ENCODE results near the gene NIBAN1. TPM values are rescaled to one million over a fixed set of nuclear protein-coding genes. Genes with fewer than 3 reads are reported as not detected.

NIBAN1 gene
- polyA plus RNA-seq, 1 donor from 2014 or later = 0.09 TPM

DNA sequence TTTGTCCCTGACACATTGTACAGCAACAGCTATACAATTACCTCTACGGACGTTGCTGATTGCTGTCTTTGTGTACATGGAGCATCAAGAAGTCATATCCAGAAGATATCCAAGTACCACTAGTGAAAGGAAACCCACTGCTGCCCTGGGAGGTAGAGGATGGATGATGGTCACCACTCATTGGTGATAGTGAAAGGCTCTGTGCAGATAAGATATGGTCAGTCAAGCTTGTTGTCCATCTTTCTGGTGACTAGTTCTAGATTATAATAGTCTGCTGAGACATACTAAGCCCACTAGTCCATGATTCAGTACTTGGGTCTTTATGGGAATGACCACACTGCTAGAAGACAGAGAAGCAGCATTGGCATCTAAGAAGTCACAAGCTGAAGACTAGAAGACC, 30.3 kb downstream of the NIBAN1 start:
- Histone ChIP-seq H3F3A (ENCODE audit: insufficient read depth, low read length, poor library complexity, severe bottlenecking) (no peaks in the 10 kb centered on the region), H3K79me2 (replicated peaks; ENCODE audit: insufficient read depth, low read length) (no peaks in the 10 kb centered on the region), H4K20me1 (ENCODE audit: insufficient read depth) (no peaks in the 10 kb centered on the region), H3K27me3 (ENCODE audit: insufficient read depth, low read depth, low read length) (no peaks in the 10 kb centered on the region), H2AFZ (ENCODE audit: low read depth, low read length) (no peak overlapping the region), H3K9ac (ENCODE audit: low read length) (no peak overlapping the region), H3K36me3 (ENCODE audit: insufficient read depth, low read length) (no peaks in the 10 kb centered on the region), H3K4me2 (ENCODE audit: low read length) (no peak overlapping the region), H3K9me3 (ENCODE audit: low read length) (peaks cover 3% of the 10 kb centered on the region), H3K9me2 (ENCODE audit: insufficient read depth, low read length) (no peaks in the 10 kb centered on the region), H3K27ac (ENCODE audit: low read length) (no peak overlapping the region), H3K4me3 (ENCODE audit: low read length) (no peak overlapping the region)
- TF ChIP-seq MXI1 (conservative IDR thresholded peaks at IDR 0.05; ENCODE audit: poor library complexity, severe bottlenecking) (no peak), CTCF (IDR thresholded peaks at IDR 0.05; ENCODE audit: poor library complexity, severe bottlenecking) (no peak), EZH2 (IDR thresholded peaks at IDR 0.05; ENCODE audit: borderline replicate concordance, insufficient read depth, low read length, poor library complexity, severe bottlenecking) (no peak), EP300 (conservative IDR thresholded peaks at IDR 0.05; ENCODE audit: poor library complexity, severe bottlenecking) (no peak), POLR2AphosphoS5 (IDR thresholded peaks at IDR 0.05) (no peak), RAD21 (conservative IDR thresholded peaks at IDR 0.05) (no peak), TAF1 (IDR thresholded peaks at IDR 0.05; ENCODE audit: low read depth) (no peak), SMC3 (conservative IDR thresholded peaks at IDR 0.05; ENCODE audit: poor library complexity) (no peak), REST (IDR thresholded peaks at IDR 0.05; ENCODE audit: borderline replicate concordance) (no peak)

- Histone ChIP-seq H3F3A (ENCODE audit: insufficient read depth, low read length, poor library complexity, severe bottlenecking) (no peaks in the 10 kb centered on the region), H3K79me2 (replicated peaks; ENCODE audit: insufficient read depth, low read length) (no peaks in the 10 kb centered on the region), H3K36me3 (ENCODE audit: insufficient read depth, low read length) (no peaks in the 10 kb centered on the region), H3K4me3 (ENCODE audit: low read length) (no peak overlapping the region), H3K9me3 (ENCODE audit: low read length) (peaks cover 3% of the 10 kb centered on the region), H3K27me3 (ENCODE audit: insufficient read depth, low read depth, low read length) (no peaks in the 10 kb centered on the region), H2AFZ (ENCODE audit: low read depth, low read length) (no peak overlapping the region), H4K20me1 (ENCODE audit: insufficient read depth) (no peaks in the 10 kb centered on the region), H3K4me2 (ENCODE audit: low read length) (no peak overlapping the region), H3K9ac (ENCODE audit: low read length) (no peak overlapping the region), H3K9me2 (ENCODE audit: insufficient read depth, low read length) (no peaks in the 10 kb centered on the region), H3K27ac (ENCODE audit: low read length) (no peak overlapping the region)
- TF ChIP-seq RAD21 (conservative IDR thresholded peaks at IDR 0.05) (no peak), EP300 (conservative IDR thresholded peaks at IDR 0.05; ENCODE audit: poor library complexity, severe bottlenecking) (no peak), CTCF (IDR thresholded peaks at IDR 0.05; ENCODE audit: poor library complexity, severe bottlenecking) (no peak), REST (IDR thresholded peaks at IDR 0.05; ENCODE audit: borderline replicate concordance) (no peak), EZH2 (IDR thresholded peaks at IDR 0.05; ENCODE audit: borderline replicate concordance, insufficient read depth, low read length, poor library complexity, severe bottlenecking) (no peak), POLR2AphosphoS5 (IDR thresholded peaks at IDR 0.05) (no peak), SMC3 (conservative IDR thresholded peaks at IDR 0.05; ENCODE audit: poor library complexity) (no peak), MXI1 (conservative IDR thresholded peaks at IDR 0.05; ENCODE audit: poor library complexity, severe bottlenecking) (no peak)
These were observed 32.6 kb downstream of the NIBAN1 start for GRCh38 chr1:184941735-184942134.

All from neural cell (in vitro differentiated cells).